ENCODE results near the gene HOXA3. TPM values are rescaled to one million over a fixed set of nuclear protein-coding genes. Genes with fewer than 3 reads are reported as not detected.

HOXA3 gene
- total and polyA plus RNA-seq, 2 of the 8 experiments (the other 6 are each of a cell fraction or from before 2014, with no cell fraction given): not detected

DNA sequence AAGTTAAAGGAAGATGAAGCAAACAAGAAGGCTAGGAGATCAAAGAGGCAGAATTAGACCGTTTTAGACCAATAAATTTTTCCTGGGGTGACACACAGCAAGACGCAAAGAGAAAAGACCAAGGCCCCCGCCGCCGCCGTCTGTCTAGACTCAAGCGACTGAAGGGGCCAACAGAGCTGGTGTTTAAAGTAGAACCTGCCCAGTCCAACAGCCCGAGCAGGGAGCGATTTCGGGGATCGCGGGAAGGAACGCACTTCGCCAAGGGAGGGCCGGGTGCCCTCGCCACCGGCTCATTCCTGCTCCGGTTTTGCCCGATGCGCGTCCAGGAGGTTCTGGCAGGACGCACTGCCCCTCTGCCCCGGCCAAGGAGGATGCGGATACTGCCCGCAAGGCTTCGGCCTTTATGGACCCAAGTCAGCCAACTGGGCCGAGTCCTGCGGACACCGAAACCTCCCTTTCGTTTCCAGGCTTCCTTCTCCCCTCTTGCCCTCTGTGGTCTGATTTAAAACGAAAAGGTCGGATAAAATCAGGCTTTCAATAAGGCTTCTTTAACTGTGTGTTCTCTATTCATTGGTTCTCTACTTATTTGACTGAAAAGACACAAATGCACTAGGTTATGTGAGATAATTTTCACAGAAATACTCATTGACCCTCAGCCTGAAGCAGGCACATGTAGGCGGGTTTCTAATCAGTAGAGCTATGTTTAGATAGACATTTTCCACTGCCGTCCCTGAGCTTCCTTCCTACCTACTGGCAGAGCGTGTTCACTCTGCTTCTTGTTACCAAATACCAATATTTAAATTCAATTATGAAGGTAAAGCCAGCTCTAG, 6.3 kb upstream of the HOXA3 start (continued):
- TF ChIP-seq, protein P1, sequence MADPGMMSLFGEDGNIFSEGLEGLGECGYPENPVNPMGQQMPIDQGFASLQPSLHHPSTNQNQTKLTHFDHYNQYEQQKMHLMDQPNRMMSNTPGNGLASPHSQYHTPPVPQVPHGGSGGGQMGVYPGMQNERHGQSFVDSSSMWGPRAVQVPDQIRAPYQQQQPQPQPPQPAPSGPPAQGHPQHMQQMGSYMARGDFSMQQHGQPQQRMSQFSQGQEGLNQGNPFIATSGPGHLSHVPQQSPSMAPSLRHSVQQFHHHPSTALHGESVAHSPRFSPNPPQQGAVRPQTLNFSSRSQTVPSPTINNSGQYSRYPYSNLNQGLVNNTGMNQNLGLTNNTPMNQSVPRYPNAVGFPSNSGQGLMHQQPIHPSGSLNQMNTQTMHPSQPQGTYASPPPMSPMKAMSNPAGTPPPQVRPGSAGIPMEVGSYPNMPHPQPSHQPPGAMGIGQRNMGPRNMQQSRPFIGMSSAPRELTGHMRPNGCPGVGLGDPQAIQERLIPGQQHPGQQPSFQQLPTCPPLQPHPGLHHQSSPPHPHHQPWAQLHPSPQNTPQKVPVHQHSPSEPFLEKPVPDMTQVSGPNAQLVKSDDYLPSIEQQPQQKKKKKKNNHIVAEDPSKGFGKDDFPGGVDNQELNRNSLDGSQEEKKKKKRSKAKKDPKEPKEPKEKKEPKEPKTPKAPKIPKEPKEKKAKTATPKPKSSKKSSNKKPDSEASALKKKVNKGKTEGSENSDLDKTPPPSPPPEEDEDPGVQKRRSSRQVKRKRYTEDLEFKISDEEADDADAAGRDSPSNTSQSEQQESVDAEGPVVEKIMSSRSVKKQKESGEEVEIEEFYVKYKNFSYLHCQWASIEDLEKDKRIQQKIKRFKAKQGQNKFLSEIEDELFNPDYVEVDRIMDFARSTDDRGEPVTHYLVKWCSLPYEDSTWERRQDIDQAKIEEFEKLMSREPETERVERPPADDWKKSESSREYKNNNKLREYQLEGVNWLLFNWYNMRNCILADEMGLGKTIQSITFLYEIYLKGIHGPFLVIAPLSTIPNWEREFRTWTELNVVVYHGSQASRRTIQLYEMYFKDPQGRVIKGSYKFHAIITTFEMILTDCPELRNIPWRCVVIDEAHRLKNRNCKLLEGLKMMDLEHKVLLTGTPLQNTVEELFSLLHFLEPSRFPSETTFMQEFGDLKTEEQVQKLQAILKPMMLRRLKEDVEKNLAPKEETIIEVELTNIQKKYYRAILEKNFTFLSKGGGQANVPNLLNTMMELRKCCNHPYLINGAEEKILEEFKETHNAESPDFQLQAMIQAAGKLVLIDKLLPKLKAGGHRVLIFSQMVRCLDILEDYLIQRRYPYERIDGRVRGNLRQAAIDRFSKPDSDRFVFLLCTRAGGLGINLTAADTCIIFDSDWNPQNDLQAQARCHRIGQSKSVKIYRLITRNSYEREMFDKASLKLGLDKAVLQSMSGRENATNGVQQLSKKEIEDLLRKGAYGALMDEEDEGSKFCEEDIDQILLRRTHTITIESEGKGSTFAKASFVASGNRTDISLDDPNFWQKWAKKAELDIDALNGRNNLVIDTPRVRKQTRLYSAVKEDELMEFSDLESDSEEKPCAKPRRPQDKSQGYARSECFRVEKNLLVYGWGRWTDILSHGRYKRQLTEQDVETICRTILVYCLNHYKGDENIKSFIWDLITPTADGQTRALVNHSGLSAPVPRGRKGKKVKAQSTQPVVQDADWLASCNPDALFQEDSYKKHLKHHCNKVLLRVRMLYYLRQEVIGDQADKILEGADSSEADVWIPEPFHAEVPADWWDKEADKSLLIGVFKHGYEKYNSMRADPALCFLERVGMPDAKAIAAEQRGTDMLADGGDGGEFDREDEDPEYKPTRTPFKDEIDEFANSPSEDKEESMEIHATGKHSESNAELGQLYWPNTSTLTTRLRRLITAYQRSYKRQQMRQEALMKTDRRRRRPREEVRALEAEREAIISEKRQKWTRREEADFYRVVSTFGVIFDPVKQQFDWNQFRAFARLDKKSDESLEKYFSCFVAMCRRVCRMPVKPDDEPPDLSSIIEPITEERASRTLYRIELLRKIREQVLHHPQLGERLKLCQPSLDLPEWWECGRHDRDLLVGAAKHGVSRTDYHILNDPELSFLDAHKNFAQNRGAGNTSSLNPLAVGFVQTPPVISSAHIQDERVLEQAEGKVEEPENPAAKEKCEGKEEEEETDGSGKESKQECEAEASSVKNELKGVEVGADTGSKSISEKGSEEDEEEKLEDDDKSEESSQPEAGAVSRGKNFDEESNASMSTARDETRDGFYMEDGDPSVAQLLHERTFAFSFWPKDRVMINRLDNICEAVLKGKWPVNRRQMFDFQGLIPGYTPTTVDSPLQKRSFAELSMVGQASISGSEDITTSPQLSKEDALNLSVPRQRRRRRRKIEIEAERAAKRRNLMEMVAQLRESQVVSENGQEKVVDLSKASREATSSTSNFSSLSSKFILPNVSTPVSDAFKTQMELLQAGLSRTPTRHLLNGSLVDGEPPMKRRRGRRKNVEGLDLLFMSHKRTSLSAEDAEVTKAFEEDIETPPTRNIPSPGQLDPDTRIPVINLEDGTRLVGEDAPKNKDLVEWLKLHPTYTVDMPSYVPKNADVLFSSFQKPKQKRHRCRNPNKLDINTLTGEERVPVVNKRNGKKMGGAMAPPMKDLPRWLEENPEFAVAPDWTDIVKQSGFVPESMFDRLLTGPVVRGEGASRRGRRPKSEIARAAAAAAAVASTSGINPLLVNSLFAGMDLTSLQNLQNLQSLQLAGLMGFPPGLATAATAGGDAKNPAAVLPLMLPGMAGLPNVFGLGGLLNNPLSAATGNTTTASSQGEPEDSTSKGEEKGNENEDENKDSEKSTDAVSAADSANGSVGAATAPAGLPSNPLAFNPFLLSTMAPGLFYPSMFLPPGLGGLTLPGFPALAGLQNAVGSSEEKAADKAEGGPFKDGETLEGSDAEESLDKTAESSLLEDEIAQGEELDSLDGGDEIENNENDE (IDR thresholded peaks at IDR 0.05; ENCODE audit: insufficient replicate concordance, low read length): no peak
- TF ChIP-seq ZNF274 (IDR thresholded peaks at IDR 0.05; ENCODE audit: borderline replicate concordance, extremely low read depth, low read length) (no peak), TAF7 (optimal IDR thresholded peaks at IDR 0.05; ENCODE audit: borderline replicate concordance, low read depth, low read length) (no peak), SP1 (IDR thresholded peaks at IDR 0.05; ENCODE audit: low read depth, low read length) (no peak), BACH1 (IDR thresholded peaks at IDR 0.05; ENCODE audit: low read length) (no peak), SRF (IDR thresholded peaks at IDR 0.05; ENCODE audit: low read depth, low read length) (no peak), BCL11A (IDR thresholded peaks at IDR 0.05; ENCODE audit: low read depth in 2 of 2, low read length in 2 of 2) (no peak), RNF2 (IDR thresholded peaks at IDR 0.05; ENCODE audit: borderline replicate concordance, low read depth, low read length, missing control alignments, poor library complexity, severe bottlenecking) (peak; percentile 76), CREB1 (IDR thresholded peaks at IDR 0.05) (no peak), PHF8 (conservative IDR thresholded peaks at IDR 0.05; ENCODE audit: low read depth, low read length) (no peak)
